MM.1S (cell line): Measurements from ENCODE around the gene RNF26.

Experiments
- CTCF ChIP-seq: fragments of 300-600 bp; sonication (generic); IDR thresholded peaks from 2 replicates; pipeline ENCODE4 v1.5.1; 2016; ENCODE audit warnings: antibody characterized with exemption, low read length, mixed read lengths
- EZH2 ChIP-seq: fragments of 300-600 bp; sonication (generic); optimal IDR thresholded peaks from 2 replicates; pipeline ENCODE3; 2017; ENCODE audit warnings: low read depth, mild to moderate bottlenecking, antibody characterized with exemption, low read length, mixed read lengths

GRCh38 chr11:119319136-119319699, 15.1 kb upstream of the RNF26 start:
- TF ChIP-seq EZH2 (no peak), CTCF (no peak)
